RKO (cell line): ENCODE measurements around the gene TSPAN6.

Experiments used
- DNase-seq: peaks from one replicate; pipeline ENCODE4 v3.0.0-alpha.2; 2016; ENCODE audit warnings: low spot score

Gene TSPAN6

GRCh38 chrX:100584611-100585010 lies 52.0 kb downstream of the TSPAN6 start, which contains the start of gene TNMD:
TSS of gene TNMD (plus strand) at chrX:100584936. CDS start at chrX:100585019, 83 bp downstream.
- DNase-seq = no peak
